GM23338 (cell line): ENCODE data around the gene BMP10. TPM values are rescaled to one million over a fixed set of nuclear protein-coding genes. Genes with fewer than 3 reads are reported as not detected.

Experiments used
- ATAC-seq: fragments of 200-7000 bp; cut with Tn5 transposase; 3 replicates; pipeline ENCODE4 v1.9.1; 2020
- DNase-seq: peaks from one replicate; pipeline ENCODE4 v3.0.0-alpha.2; 2015; ENCODE audit warnings: low spot score
- H2AFZ ChIP-seq: fragments of 200-600 bp; sonication (generic); 2 replicates; pipeline ENCODE4 v1.8.0; 2016; ENCODE audit warnings: antibody characterized with exemption, mild to moderate bottlenecking, moderate library complexity
- H3F3A ChIP-seq: fragments of 200-600 bp; sonication (generic); replicated peaks from 2 replicates; pipeline ENCODE4 v1.8.0; 2017; ENCODE audit warnings: antibody characterized with exemption, mixed run types, low read depth
- H3K27ac ChIP-seq: fragments of 200-600 bp; sonication (generic); 2 replicates; pipeline ENCODE4 v1.6.1; 2016; ENCODE audit warnings: low read depth
- H3K27me3 ChIP-seq: fragments of 200-600 bp; sonication (generic); 2 replicates; pipeline ENCODE4 v1.8.0; 2016; ENCODE audit warnings: mild to moderate bottlenecking, mixed run types, moderate library complexity; ENCODE audit not compliant: insufficient read depth
- H3K36me3 ChIP-seq: fragments of 200-600 bp; sonication (generic); 2 replicates; pipeline ENCODE4 v1.8.0; 2016; ENCODE audit warnings: mild to moderate bottlenecking; ENCODE audit not compliant: insufficient read depth
- H3K4me1 ChIP-seq: fragments of 200-600 bp; sonication (generic); 2 replicates; pipeline ENCODE4 v1.8.0; 2016; ENCODE audit warnings: mild to moderate bottlenecking, moderate library complexity; ENCODE audit not compliant: insufficient read depth
- H3K4me2 ChIP-seq: fragments of 200-600 bp; sonication (generic); 2 replicates; pipeline ENCODE4 v1.7.1; 2017; ENCODE audit warnings: mixed run types
- H3K4me3 ChIP-seq: fragments of 200-600 bp; sonication (generic); 2 replicates; pipeline ENCODE4 v1.6.1; 2016; ENCODE audit warnings: mixed run types
- H3K79me2 ChIP-seq: fragments of 200-600 bp; sonication (generic); replicated peaks from 2 replicates; pipeline ENCODE4 v1.8.0; 2017; ENCODE audit warnings: mild to moderate bottlenecking; ENCODE audit not compliant: insufficient read depth
- H3K9me2 ChIP-seq: fragments of 200-600 bp; sonication (generic); 2 replicates; pipeline ENCODE4 v1.8.0; 2017; ENCODE audit not compliant: insufficient read depth
- H4K20me1 ChIP-seq: fragments of 200-600 bp; sonication (generic); replicated peaks from 2 replicates; pipeline ENCODE4 v1.8.0; 2017; ENCODE audit warnings: mild to moderate bottlenecking; ENCODE audit not compliant: insufficient read depth
- H3K27ac Mint-ChIP-seq: 2 replicates; pipeline ENCODE4 v1.8.0; 2020; ENCODE audit warnings: inconsistent platforms, mild to moderate bottlenecking, moderate library complexity, mixed read lengths
- H3K27me3 Mint-ChIP-seq: 3 replicates; pipeline ENCODE4 v1.8.0; 2022; ENCODE audit warnings: low read depth, mild to moderate bottlenecking, moderate library complexity, mixed read lengths, inconsistent platforms; ENCODE audit not compliant: insufficient read depth, poor library complexity
- H3K36me3 Mint-ChIP-seq: 3 replicates; pipeline ENCODE4 v1.8.0; 2021; ENCODE audit warnings: low read depth, mild to moderate bottlenecking, inconsistent platforms, moderate library complexity, mixed read lengths
- H3K4me1 Mint-ChIP-seq: 3 replicates; pipeline ENCODE4 v1.8.0; 2020; ENCODE audit warnings: mild to moderate bottlenecking, inconsistent platforms, mixed read lengths
- H3K4me3 Mint-ChIP-seq: 3 replicates; pipeline ENCODE4 v1.8.0; 2021; ENCODE audit warnings: moderate library complexity, mild to moderate bottlenecking, inconsistent platforms, mixed read lengths
- H3K9me3 Mint-ChIP-seq: 3 replicates; pipeline ENCODE4 v1.8.0; 2020; ENCODE audit warnings: moderate library complexity, mild to moderate bottlenecking, inconsistent platforms, mixed read lengths
- CTCF ChIP-seq, 2 experiments: fragments of 200-600 bp in 1 of 2; sonication (generic) in 1 of 2; conservative IDR thresholded peaks; 2 replicates each; pipeline versions ENCODE4 v1.5.1 to v1.6.1; 2016 to 2017; ENCODE audit warnings: antibody characterized with exemption in 2 of 2, low read depth in 2 of 2, mild to moderate bottlenecking in 2 of 2, moderate library complexity in 1 of 2
- ETS1 ChIP-seq: IDR thresholded peaks from 2 replicates; pipeline ENCODE4 v1.6.1; 2016; ENCODE audit warnings: antibody characterized with exemption
- EZH2 ChIP-seq: fragments of 200-600 bp; sonication (generic); IDR thresholded peaks from one replicate; pipeline ENCODE4 v1.8.0; 2017; ENCODE audit warnings: antibody characterized with exemption, mild to moderate bottlenecking, low read depth; ENCODE audit not compliant: unreplicated experiment
- POLR2AphosphoS5 ChIP-seq: IDR thresholded peaks from 2 replicates; pipeline ENCODE4 v1.6.1; 2016; ENCODE audit warnings: antibody characterized with exemption, low read depth
- REST ChIP-seq: IDR thresholded peaks from one replicate; pipeline ENCODE4 v1.6.1; 2018; ENCODE audit warnings: antibody characterized with exemption; ENCODE audit not compliant: unreplicated experiment
- ZNF114 ChIP-seq: fragments of 250-450 bp; sonication (Bioruptor Pico); IDR thresholded peaks from 2 replicates; pipeline ENCODE4 v1.5.0; 2020; ENCODE audit warnings: mild to moderate bottlenecking, moderate library complexity
- ZNF331 ChIP-seq: fragments of 250-450 bp; sonication (Bioruptor Pico); IDR thresholded peaks from 2 replicates; pipeline ENCODE4 v1.5.0; 2020; ENCODE audit warnings: low read depth, mild to moderate bottlenecking, moderate library complexity
- polyA plus RNA-seq: library from polyadenylated mRNA; unstranded; fragments of >200 nt; fragmentation: Nextera tagmentation; extraction: Ambion mirVana; gene quantifications from 2 replicates; pipeline ENCODE4 v1.2.1, GENCODE V29; 2016
- total RNA-seq: library from RNA; depleted of rRNA; stranded (reverse); fragments of >200 nt; shearing (Covaris generic); gene quantifications from 2 replicates; pipeline ENCODE4 v1.2.3, GENCODE V29; 2014

BMP10 gene
- total and polyA plus RNA-seq, 2 experiments from 2014 or later: not detected

GRCh38 chr2:68907232-68907919, 36.2 kb upstream of the BMP10 start (continued):
- TF ChIP-seq ETS1 (no peak), POLR2AphosphoS5 (no peak), REST (no peak), EZH2 (no peak)

GRCh38 chr2:68906716-68907115, 35.5 kb upstream of the BMP10 start:
- peaks cover 12% of the 10 kb centered on the region for H3K4me1 ChIP-seq
- no peak overlapping the region for H3K4me3 ChIP-seq
- H3K27ac Mint-ChIP-seq: no peak overlapping the region
- H3K4me3 Mint-ChIP-seq: no peak overlapping the region
- H4K20me1 ChIP-seq: no peaks in the 10 kb centered on the region
- H2AFZ ChIP-seq: no peak overlapping the region
- DNase-seq (no peak), ATAC-seq (no peak)
- H3K79me2 ChIP-seq: no peaks in the 10 kb centered on the region
- H3K4me1 Mint-ChIP-seq: peaks cover 15% of the 10 kb centered on the region
- H3K27me3 Mint-ChIP-seq: peaks cover 4% of the 10 kb centered on the region
- H3F3A ChIP-seq: no peaks in the 10 kb centered on the region
- no peak overlapping the region for H3K27ac ChIP-seq
- no peak overlapping the region for H3K4me2 ChIP-seq
- no peaks in the 10 kb centered on the region for H3K27me3 ChIP-seq
- H3K36me3 Mint-ChIP-seq: peaks cover under 1% of the 10 kb centered on the region; the same call in 2 of the 3 replicates
- no peaks in the 10 kb centered on the region for H3K36me3 ChIP-seq
- peaks cover 4% of the 10 kb centered on the region; the same call in 2 of the 3 replicates for H3K9me3 Mint-ChIP-seq
- peaks cover 8% of the 10 kb centered on the region; the same call in 1 of the 2 replicates for H3K9me2 ChIP-seq
- TF ChIP-seq ZNF331 (no peak), ETS1 (no peak), POLR2AphosphoS5 (no peak), CTCF (conservative IDR thresholded peaks at IDR 0.05; ENCODE audit: low read depth in 2 of 2) (no peak), EZH2 (no peak), REST (no peak), ZNF114 (CRISPR knock-in tag) (no peak)
